ENCODE data around the gene PIM2.

DNA sequence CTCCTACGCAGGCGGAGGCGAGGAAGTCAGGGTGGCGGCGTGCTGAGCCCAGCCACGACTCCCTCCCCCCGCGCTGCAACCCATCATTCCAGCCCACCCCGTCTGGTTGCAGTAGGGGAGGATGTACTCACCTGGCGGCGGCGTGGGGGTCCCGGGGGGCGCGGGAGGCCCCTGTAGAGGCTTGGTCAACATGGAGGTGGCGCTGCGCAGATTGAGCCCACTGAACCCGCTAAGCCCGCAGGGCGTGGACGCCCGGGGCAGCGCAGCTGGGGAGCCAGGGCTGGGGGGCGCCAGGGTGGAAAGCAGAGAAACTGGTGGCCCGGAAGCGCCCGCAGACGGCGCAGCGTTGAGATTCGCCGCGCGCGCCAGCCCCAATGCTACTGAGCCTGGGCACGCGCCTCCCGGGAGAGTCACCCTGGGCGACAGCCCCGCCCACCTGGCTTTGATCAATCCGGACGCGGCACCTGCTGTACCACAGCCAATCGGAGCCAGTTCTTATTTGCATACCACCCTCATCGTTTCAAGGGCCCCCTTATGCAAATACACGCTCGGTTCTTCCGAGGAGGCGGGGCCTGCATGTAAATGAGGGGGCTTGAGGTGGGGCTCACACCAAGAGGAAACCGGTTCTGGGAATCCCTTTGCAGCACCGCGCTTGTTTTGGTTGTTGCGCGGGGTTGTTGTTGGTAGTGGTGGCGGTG lies at the start of gene PIM2:
- TF ChIP-seq, protein P1, sequence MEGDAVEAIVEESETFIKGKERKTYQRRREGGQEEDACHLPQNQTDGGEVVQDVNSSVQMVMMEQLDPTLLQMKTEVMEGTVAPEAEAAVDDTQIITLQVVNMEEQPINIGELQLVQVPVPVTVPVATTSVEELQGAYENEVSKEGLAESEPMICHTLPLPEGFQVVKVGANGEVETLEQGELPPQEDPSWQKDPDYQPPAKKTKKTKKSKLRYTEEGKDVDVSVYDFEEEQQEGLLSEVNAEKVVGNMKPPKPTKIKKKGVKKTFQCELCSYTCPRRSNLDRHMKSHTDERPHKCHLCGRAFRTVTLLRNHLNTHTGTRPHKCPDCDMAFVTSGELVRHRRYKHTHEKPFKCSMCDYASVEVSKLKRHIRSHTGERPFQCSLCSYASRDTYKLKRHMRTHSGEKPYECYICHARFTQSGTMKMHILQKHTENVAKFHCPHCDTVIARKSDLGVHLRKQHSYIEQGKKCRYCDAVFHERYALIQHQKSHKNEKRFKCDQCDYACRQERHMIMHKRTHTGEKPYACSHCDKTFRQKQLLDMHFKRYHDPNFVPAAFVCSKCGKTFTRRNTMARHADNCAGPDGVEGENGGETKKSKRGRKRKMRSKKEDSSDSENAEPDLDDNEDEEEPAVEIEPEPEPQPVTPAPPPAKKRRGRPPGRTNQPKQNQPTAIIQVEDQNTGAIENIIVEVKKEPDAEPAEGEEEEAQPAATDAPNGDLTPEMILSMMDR (IDR thresholded peaks at IDR 0.05 in 4 of 5, conservative IDR thresholded peaks at IDR 0.05 in 1 of 5) = no peak
- peak; percentile 85 to 94 for TF ChIP-seq POLR2A (IDR thresholded peaks at IDR 0.05)
